ENCODE results near the gene GJD3.

The GJD3 gene

GRCh38 chr17:40346765-40347158, 17.8 kb downstream of the GJD3 start:
- H3K27ac Mint-ChIP-seq, result peak overlapping the region; percentile 86 to 99 (median 90)

GRCh38 chr17:40345994-40346764, 18.4 kb downstream of the GJD3 start:
- Mint-ChIP-seq H3K9me3 (no peaks in the 10 kb centered on the region), H3K27me3 (ENCODE audit: low read depth) (no peaks in the 10 kb centered on the region), H3K36me3 (ENCODE audit: low read depth) (peaks cover 14% of the 10 kb centered on the region), H3K4me3 (peak overlapping the region; percentile 95 to 98 (median 97)), H3K4me1 (peaks cover 65% of the 10 kb centered on the region), H3K27ac (peak overlapping the region; percentile 86 to 99 (median 90))
- TF ChIP-seq CTCF (IDR thresholded peaks at IDR 0.05; ENCODE audit: unreplicated experiment in 3 of 3), result no peak

More at GRCh38 chr17:40346765-40347158, 17.8 kb downstream of the GJD3 start:
- H3K4me1 Mint-ChIP-seq, result peaks cover 69% of the 10 kb centered on the region
- peak overlapping the region; percentile 95 to 98 (median 97) for H3K4me3 Mint-ChIP-seq
- H3K9me3 Mint-ChIP-seq, result no peaks in the 10 kb centered on the region
- peaks cover 17% of the 10 kb centered on the region for H3K36me3 Mint-ChIP-seq (ENCODE audit: low read depth)
- H3K27me3 Mint-ChIP-seq (ENCODE audit: low read depth), result no peaks in the 10 kb centered on the region
- TF ChIP-seq CTCF (IDR thresholded peaks at IDR 0.05; ENCODE audit: unreplicated experiment in 3 of 3), result no peak

GRCh38 chr17:40345161-40345993, 19.2 kb downstream of the GJD3 start:
- Mint-ChIP-seq H3K36me3 (ENCODE audit: low read depth) (peaks cover 17% of the 10 kb centered on the region), H3K4me1 (peaks cover 63% of the 10 kb centered on the region), H3K4me3 (peak overlapping the region; percentile 95 to 98 (median 97)), H3K9me3 (no peaks in the 10 kb centered on the region), H3K27me3 (ENCODE audit: low read depth) (no peaks in the 10 kb centered on the region), H3K27ac (peak overlapping the region; percentile 86 to 99 (median 90))
- no peak for TF ChIP-seq CTCF (IDR thresholded peaks at IDR 0.05; ENCODE audit: unreplicated experiment in 3 of 3)

- peak overlapping the region; percentile 86 to 99 (median 90) for H3K27ac Mint-ChIP-seq
- H3K27me3 Mint-ChIP-seq (ENCODE audit: low read depth), result no peaks in the 10 kb centered on the region
- H3K36me3 Mint-ChIP-seq (ENCODE audit: low read depth), result peaks cover 15% of the 10 kb centered on the region
- H3K4me3 Mint-ChIP-seq, result peak overlapping the region; percentile 95 to 98 (median 97)
- H3K9me3 Mint-ChIP-seq, result no peaks in the 10 kb centered on the region
- TF ChIP-seq CTCF (IDR thresholded peaks at IDR 0.05; ENCODE audit: unreplicated experiment in 3 of 3), result no peak
- peaks cover 63% of the 10 kb centered on the region for H3K4me1 Mint-ChIP-seq
Observed at GRCh38 chr17:40344421-40345160, 19.9 kb downstream of the GJD3 start.

GRCh38 chr17:40343219-40344119, 21.1 kb downstream of the GJD3 start:
- Mint-ChIP-seq H3K36me3 (ENCODE audit: low read depth) (peaks cover 11% of the 10 kb centered on the region), H3K4me1 (peaks cover 62% of the 10 kb centered on the region), H3K27ac (peak overlapping the region; percentile 86 to 99 (median 90)), H3K27me3 (ENCODE audit: low read depth) (no peaks in the 10 kb centered on the region), H3K4me3 (peak overlapping the region; percentile 95 to 98 (median 97)), H3K9me3 (no peaks in the 10 kb centered on the region)
- no peak for TF ChIP-seq CTCF (IDR thresholded peaks at IDR 0.05; ENCODE audit: unreplicated experiment in 3 of 3)

All from nephron (organoid).